HL-60 (cell line): ENCODE measurements around the gene COPE.

ENCODE experiments used
- DNase-seq, 2 experiments: peaks; one replicate each; pipeline ENCODE4 v3.0.0-alpha.2; 2010 to 2020; ENCODE audit warnings: low read depth in 1 of 2, low spot score in 1 of 2
- H3K27ac ChIP-seq: fragments of 250-450 bp; sonication (Bioruptor Pico); replicated peaks from 2 replicates; pipeline ENCODE4 v1.5.1; 2020; ENCODE audit warnings: mild to moderate bottlenecking, moderate library complexity
- H3K27me3 ChIP-seq: fragments of 250-450 bp; sonication (Bioruptor Pico); 2 replicates; pipeline ENCODE4 v1.5.1; 2021; ENCODE audit warnings: mild to moderate bottlenecking, moderate library complexity; ENCODE audit not compliant: insufficient read depth, poor library complexity, severe bottlenecking
- H3K4me3 ChIP-seq: replicated peaks from 2 replicates; pipeline ENCODE4 v1.5.1; 2011; ENCODE audit warnings: mild to moderate bottlenecking, control low read depth, low read length; ENCODE audit not compliant: insufficient read depth
- CTCF ChIP-seq: IDR thresholded peaks from one replicate; pipeline ENCODE4 v1.5.1; 2011; ENCODE audit warnings: low read length, control low read depth, inconsistent platforms; ENCODE audit not compliant: insufficient read depth
- GABPA ChIP-seq: IDR thresholded peaks from 2 replicates; pipeline ENCODE4 v1.6.1; 2012; ENCODE audit warnings: low read depth
- POLR2AphosphoS5 ChIP-seq: IDR thresholded peaks from 2 replicates; pipeline ENCODE4 v1.6.1; 2012; ENCODE audit warnings: low read depth
- SPI1 ChIP-seq: IDR thresholded peaks from 2 replicates; pipeline ENCODE4 v1.6.1; 2012; ENCODE audit warnings: low read depth, mild to moderate bottlenecking, borderline replicate concordance
- TF ChIP-seq, protein P1 (sequence below): IDR thresholded peaks from 2 replicates; pipeline ENCODE4 v1.6.1; 2012; ENCODE audit warnings: low read depth; ENCODE audit not compliant: insufficient replicate concordance

The COPE gene

GRCh38 chr19:18875726-18876125 lies 43.5 kb downstream of the COPE start:
- Histone ChIP-seq H3K27ac (no peak overlapping the region), H3K27me3 (no peaks in the 10 kb centered on the region), H3K4me3 (no peak overlapping the region)
- TF ChIP-seq POLR2AphosphoS5 (no peak), GABPA (no peak), CTCF (no peak), SPI1 (no peak)
- TF ChIP-seq, protein P1, sequence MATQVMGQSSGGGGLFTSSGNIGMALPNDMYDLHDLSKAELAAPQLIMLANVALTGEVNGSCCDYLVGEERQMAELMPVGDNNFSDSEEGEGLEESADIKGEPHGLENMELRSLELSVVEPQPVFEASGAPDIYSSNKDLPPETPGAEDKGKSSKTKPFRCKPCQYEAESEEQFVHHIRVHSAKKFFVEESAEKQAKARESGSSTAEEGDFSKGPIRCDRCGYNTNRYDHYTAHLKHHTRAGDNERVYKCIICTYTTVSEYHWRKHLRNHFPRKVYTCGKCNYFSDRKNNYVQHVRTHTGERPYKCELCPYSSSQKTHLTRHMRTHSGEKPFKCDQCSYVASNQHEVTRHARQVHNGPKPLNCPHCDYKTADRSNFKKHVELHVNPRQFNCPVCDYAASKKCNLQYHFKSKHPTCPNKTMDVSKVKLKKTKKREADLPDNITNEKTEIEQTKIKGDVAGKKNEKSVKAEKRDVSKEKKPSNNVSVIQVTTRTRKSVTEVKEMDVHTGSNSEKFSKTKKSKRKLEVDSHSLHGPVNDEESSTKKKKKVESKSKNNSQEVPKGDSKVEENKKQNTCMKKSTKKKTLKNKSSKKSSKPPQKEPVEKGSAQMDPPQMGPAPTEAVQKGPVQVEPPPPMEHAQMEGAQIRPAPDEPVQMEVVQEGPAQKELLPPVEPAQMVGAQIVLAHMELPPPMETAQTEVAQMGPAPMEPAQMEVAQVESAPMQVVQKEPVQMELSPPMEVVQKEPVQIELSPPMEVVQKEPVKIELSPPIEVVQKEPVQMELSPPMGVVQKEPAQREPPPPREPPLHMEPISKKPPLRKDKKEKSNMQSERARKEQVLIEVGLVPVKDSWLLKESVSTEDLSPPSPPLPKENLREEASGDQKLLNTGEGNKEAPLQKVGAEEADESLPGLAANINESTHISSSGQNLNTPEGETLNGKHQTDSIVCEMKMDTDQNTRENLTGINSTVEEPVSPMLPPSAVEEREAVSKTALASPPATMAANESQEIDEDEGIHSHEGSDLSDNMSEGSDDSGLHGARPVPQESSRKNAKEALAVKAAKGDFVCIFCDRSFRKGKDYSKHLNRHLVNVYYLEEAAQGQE = no peak
- no peak for DNase-seq

DNA sequence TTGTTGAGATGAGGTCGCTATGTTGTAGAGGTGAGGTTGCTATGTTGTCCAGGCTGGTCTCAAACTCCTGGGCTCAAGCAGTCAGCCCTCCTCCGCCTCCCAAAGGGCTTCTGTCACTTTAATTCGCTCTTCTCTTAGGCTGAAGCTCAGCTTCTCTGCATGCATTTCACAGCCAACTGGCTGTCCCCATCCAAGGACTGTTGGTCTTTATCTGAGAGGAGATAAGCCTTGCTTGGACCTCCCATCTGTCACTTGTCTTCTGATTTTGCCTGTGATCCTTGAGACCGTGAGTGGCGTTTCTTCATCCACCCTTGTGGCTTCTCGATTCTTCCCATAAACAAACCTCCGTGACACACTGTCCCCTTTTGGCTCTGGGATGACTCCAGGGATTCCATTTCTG lies 47.6 kb downstream of the COPE start:
- TF ChIP-seq, protein P1 = no peak
- TF ChIP-seq CTCF (no peak), SPI1 (no peak), GABPA (no peak), POLR2AphosphoS5 (no peak)

DNA sequence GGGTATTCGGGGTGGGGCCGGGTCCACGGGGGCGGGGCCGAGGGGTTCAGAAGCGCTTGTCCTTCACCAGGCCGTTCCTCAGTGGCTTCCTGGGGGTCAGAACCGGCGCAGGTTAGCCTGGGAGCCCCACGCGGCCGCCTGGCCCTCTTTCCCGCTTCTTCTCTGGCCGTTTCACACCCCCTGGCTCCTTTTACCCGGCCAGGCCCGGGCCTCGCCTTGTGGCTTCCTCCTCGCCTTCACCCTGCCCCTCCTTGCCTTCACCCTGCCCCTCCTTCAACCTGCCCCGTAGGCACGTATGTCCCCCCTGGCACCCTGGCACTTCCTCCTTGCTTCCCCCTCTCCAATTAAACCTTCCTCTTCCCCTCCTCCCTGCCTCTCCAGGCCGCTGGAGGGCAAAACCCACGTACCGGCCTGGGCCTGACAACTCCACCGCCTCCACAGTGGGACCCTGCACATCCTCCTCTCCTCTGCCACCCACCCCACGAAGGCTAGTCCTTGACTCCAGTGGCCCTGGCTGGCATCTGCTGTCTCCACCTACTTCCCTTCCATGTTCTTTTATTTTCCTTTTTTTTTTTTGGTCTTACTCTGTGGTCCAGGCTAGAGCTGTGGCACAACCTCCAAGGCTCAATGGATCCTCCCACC lies 48.5 kb downstream of the COPE start:
- no peak overlapping the region for H3K27ac ChIP-seq

More for the DNA sequence above, 47.6 kb downstream of the COPE start:
- no peak for DNase-seq
- H3K27ac ChIP-seq = no peak overlapping the region
- H3K4me3 ChIP-seq = no peak overlapping the region
- peaks cover 5% of the 10 kb centered on the region for H3K27me3 ChIP-seq

More for the DNA sequence above, 48.5 kb downstream of the COPE start:
- Histone ChIP-seq H3K27me3 (peaks cover 5% of the 10 kb centered on the region), H3K4me3 (no peak overlapping the region)
- TF ChIP-seq CTCF (no peak), SPI1 (peak; percentile 49; the same call in 1 of the 2 replicates), GABPA (no peak), POLR2AphosphoS5 (no peak)
- TF ChIP-seq, protein P1 = no peak
- peak in 1 of 2 experiments; percentile 35 for DNase-seq
